KMS-11 (cell line): ENCODE measurements around the gene ICE2.
A peak's percentile ranks its signal among the peaks of the same experiment; 100 is the strongest.

Experiments
- H2AFZ ChIP-seq: fragments of 200-600 bp; sonication (generic); 2 replicates; pipeline ENCODE4 v1.6.1; 2016; ENCODE audit warnings: antibody characterized with exemption, mixed run types, low read depth
- H3K27ac ChIP-seq: fragments of 200-600 bp; sonication (generic); 2 replicates; pipeline ENCODE4 v1.6.1; 2016; ENCODE audit warnings: mild to moderate bottlenecking, mixed run types
- H3K27me3 ChIP-seq: fragments of 200-600 bp; sonication (generic); 2 replicates; pipeline ENCODE4 v1.6.1; 2017; ENCODE audit warnings: mild to moderate bottlenecking, low read depth, mixed run types, moderate library complexity; ENCODE audit not compliant: insufficient read depth
- H3K36me3 ChIP-seq: fragments of 200-600 bp; sonication (generic); 2 replicates; pipeline ENCODE4 v1.6.1; 2017; ENCODE audit warnings: mild to moderate bottlenecking, mixed run types; ENCODE audit not compliant: insufficient read depth
- H3K4me1 ChIP-seq: fragments of 200-600 bp; sonication (generic); 2 replicates; pipeline ENCODE4 v1.6.1; 2016; ENCODE audit warnings: mild to moderate bottlenecking, low read depth, mixed run types; ENCODE audit not compliant: poor library complexity, severe bottlenecking
- H3K4me2 ChIP-seq: fragments of 200-600 bp; sonication (generic); 2 replicates; pipeline ENCODE4 v1.7.0; 2016; ENCODE audit warnings: mild to moderate bottlenecking, mixed run types
- H3K4me3 ChIP-seq: fragments of 200-600 bp; sonication (generic); IDR thresholded peaks from 2 replicates; pipeline ENCODE4 v1.6.1; 2017; ENCODE audit warnings: low read depth, low read length, mixed read lengths; ENCODE audit not compliant: insufficient read depth
- H3K79me2 ChIP-seq: fragments of 200-600 bp; sonication (generic); 2 replicates; pipeline ENCODE4 v1.6.1; 2016; ENCODE audit warnings: low read depth, mixed run types; ENCODE audit not compliant: insufficient read depth
- H3K9ac ChIP-seq: fragments of 200-600 bp; sonication (generic); 2 replicates; pipeline ENCODE4 v1.6.1; 2016; ENCODE audit warnings: mild to moderate bottlenecking, mixed run types
- H4K20me1 ChIP-seq: fragments of 200-600 bp; sonication (generic); 2 replicates; pipeline ENCODE4 v1.6.1; 2016; ENCODE audit warnings: mild to moderate bottlenecking, mixed run types; ENCODE audit not compliant: insufficient read depth
- TF ChIP-seq, protein P1 (sequence below): fragments of 200-600 bp; sonication (generic); conservative IDR thresholded peaks from 2 replicates; pipeline ENCODE4 v1.6.1; 2017; ENCODE audit warnings: low read depth, mild to moderate bottlenecking, antibody characterized with exemption, low read length, moderate library complexity, mixed read lengths

The ICE2 gene

DNA sequence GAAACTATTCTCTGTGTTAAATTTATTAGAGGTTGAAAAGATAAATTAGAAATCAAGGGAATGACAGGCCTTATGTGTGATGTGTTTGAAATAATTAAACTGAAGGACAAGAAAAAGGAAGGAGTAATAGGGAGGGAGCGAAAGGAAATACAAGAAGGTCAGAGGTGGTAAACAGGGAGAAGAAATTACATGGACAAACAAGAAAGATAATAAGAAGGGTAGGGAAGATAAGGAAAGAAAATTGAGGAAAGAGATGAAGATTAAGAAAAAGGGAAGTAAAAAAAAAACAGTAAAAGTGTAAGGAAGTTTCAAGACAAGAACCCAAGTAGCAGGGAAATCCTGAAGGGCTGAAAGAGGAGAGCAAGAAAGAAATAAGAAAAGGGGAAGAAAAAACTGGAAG lies 54.9 kb downstream of the ICE2 start:
- H3K4me3 ChIP-seq = no peak overlapping the region
- no peaks in the 10 kb centered on the region for H4K20me1 ChIP-seq
- peak overlapping the region; percentile 60 for H3K4me2 ChIP-seq
- no peaks in the 10 kb centered on the region for H3K79me2 ChIP-seq
- no peaks in the 10 kb centered on the region for H3K27me3 ChIP-seq
- no peak overlapping the region for H2AFZ ChIP-seq
- no peaks in the 10 kb centered on the region for H3K36me3 ChIP-seq
- peak overlapping the region; percentile 3; the same call in 1 of the 2 replicates for H3K9ac ChIP-seq
- TF ChIP-seq, protein P1, sequence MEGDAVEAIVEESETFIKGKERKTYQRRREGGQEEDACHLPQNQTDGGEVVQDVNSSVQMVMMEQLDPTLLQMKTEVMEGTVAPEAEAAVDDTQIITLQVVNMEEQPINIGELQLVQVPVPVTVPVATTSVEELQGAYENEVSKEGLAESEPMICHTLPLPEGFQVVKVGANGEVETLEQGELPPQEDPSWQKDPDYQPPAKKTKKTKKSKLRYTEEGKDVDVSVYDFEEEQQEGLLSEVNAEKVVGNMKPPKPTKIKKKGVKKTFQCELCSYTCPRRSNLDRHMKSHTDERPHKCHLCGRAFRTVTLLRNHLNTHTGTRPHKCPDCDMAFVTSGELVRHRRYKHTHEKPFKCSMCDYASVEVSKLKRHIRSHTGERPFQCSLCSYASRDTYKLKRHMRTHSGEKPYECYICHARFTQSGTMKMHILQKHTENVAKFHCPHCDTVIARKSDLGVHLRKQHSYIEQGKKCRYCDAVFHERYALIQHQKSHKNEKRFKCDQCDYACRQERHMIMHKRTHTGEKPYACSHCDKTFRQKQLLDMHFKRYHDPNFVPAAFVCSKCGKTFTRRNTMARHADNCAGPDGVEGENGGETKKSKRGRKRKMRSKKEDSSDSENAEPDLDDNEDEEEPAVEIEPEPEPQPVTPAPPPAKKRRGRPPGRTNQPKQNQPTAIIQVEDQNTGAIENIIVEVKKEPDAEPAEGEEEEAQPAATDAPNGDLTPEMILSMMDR = no peak
- H3K27ac ChIP-seq = peak overlapping the region; percentile 55
- H3K4me1 ChIP-seq = peaks cover 33% of the 10 kb centered on the region

GRCh38 chr15:60423537-60423936 lies 55.4 kb downstream of the ICE2 start:
- H3K79me2 ChIP-seq = no peaks in the 10 kb centered on the region
- H2AFZ ChIP-seq = no peak overlapping the region
- peak overlapping the region; percentile 55 for H3K27ac ChIP-seq
- H4K20me1 ChIP-seq = no peaks in the 10 kb centered on the region
- no peak overlapping the region for H3K4me3 ChIP-seq
- H3K9ac ChIP-seq = peak overlapping the region; percentile 3; the same call in 1 of the 2 replicates
- H3K36me3 ChIP-seq = no peaks in the 10 kb centered on the region
- peaks cover 33% of the 10 kb centered on the region for H3K4me1 ChIP-seq
- H3K4me2 ChIP-seq = peak overlapping the region; percentile 60
- H3K27me3 ChIP-seq = no peaks in the 10 kb centered on the region
- TF ChIP-seq, protein P1 = no peak

- H3K9ac ChIP-seq = no peak overlapping the region
- no peaks in the 10 kb centered on the region for H3K27me3 ChIP-seq
- no peak overlapping the region for H2AFZ ChIP-seq
- H3K4me2 ChIP-seq = no peak overlapping the region
- H4K20me1 ChIP-seq = no peaks in the 10 kb centered on the region
- no peaks in the 10 kb centered on the region for H3K79me2 ChIP-seq
- TF ChIP-seq, protein P1 = no peak
- no peak overlapping the region for H3K4me3 ChIP-seq
- H3K4me1 ChIP-seq = peaks cover 33% of the 10 kb centered on the region
- no peaks in the 10 kb centered on the region for H3K36me3 ChIP-seq
- no peak overlapping the region for H3K27ac ChIP-seq
Observed at GRCh38 chr15:60421544-60421943, 57.4 kb downstream of the ICE2 start.

DNA sequence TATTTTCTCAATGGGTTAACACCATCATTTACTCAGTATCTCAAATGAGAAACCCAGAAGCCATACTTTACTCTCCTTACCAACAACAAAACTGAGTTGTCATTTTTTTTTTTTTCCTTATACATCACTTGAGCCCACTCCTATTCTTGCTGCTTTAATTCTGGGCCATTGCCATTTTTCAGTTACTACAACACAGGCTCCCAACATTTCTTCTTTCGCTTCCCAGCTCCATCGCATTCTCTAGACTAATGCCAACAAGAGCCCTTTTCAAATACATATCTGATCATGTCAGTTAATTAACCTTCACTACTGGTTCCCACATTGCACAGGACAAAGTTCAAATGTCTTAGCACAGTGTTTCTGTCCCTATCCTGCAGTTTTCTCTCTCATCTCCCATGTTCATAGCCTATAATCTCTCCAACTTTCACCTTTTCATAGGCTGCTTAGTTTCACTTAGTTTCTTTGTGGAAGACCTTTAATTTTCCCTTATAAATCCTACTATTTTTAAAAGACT lies 58.7 kb downstream of the ICE2 start:
- H3K4me3 ChIP-seq = no peak overlapping the region
- no peaks in the 10 kb centered on the region for H3K27me3 ChIP-seq
- H3K79me2 ChIP-seq = no peaks in the 10 kb centered on the region
- TF ChIP-seq, protein P1 = no peak
- H3K27ac ChIP-seq = no peak overlapping the region
- peaks cover 30% of the 10 kb centered on the region for H3K4me1 ChIP-seq
- no peaks in the 10 kb centered on the region for H4K20me1 ChIP-seq
- H2AFZ ChIP-seq = no peak overlapping the region
- H3K36me3 ChIP-seq = no peaks in the 10 kb centered on the region
- H3K9ac ChIP-seq = no peak overlapping the region
- H3K4me2 ChIP-seq = no peak overlapping the region
